GM21723 (cell line): Measurements from ENCODE around the gene USP48.
"Not testable (repeated sequence)": the region's sequence is repeated elsewhere in the genome, so short reads cannot be mapped to it uniquely, and the experiment has no call there.

Experiments used
- ATAC-seq: cut with Tn5 transposase; IDR thresholded peaks from one replicate; pipeline ENCODE4 v1.9.1; 2021; ENCODE audit warnings: mild to moderate bottlenecking, moderate library complexity; ENCODE audit not compliant: unreplicated experiment

The USP48 gene

GRCh38 chr1:21782868-21783678 is at the start of gene USP48:
Gene USP48, minus strand, starts transcription at chr1:21783149. Its CDS starts 192 bp downstream, at chr1:21782957.
- peak; percentile 71 for ATAC-seq

- ATAC-seq, result no peak
Measured at GRCh38 chr1:21831454-21831970, 48.6 kb upstream of the USP48 start.

GRCh38 chr1:21830792-21831453 is 48.0 kb upstream of the USP48 start:
- ATAC-seq, result no peak

- no peak for ATAC-seq
Measured at GRCh38 chr1:21829294-21829693, 46.3 kb upstream of the USP48 start.

- no peak for ATAC-seq
Measured at GRCh38 chr1:21828506-21829210, 45.7 kb upstream of the USP48 start.

- ATAC-seq, result no peak
Measured at GRCh38 chr1:21828075-21828474, 45.1 kb upstream of the USP48 start.

GRCh38 chr1:21827141-21827679 is 44.3 kb upstream of the USP48 start:
- no peak for ATAC-seq

- ATAC-seq, result not testable (repeated sequence)
Measured at GRCh38 chr1:21826694-21827093, 43.7 kb upstream of the USP48 start.

GRCh38 chr1:21825393-21825792 is 42.4 kb upstream of the USP48 start:
- no peak for ATAC-seq

GRCh38 chr1:21824926-21825325 is 42.0 kb upstream of the USP48 start:
- ATAC-seq, result no peak

GRCh38 chr1:21823980-21824702 is 41.2 kb upstream of the USP48 start:
- ATAC-seq, result no peak

- no peak for ATAC-seq
Measured at GRCh38 chr1:21823206-21823979, 40.4 kb upstream of the USP48 start.

GRCh38 chr1:21822349-21822748 is 39.4 kb upstream of the USP48 start:
- no peak for ATAC-seq

- ATAC-seq, result no peak
Measured at GRCh38 chr1:21821385-21822019, 38.6 kb upstream of the USP48 start.

GRCh38 chr1:21820597-21821232 is 37.8 kb upstream of the USP48 start:
- no peak for ATAC-seq

- ATAC-seq, result no peak
Measured at GRCh38 chr1:21818656-21819055, 35.7 kb upstream of the USP48 start.

- ATAC-seq, result no peak
Measured at GRCh38 chr1:21816602-21817302, 33.8 kb upstream of the USP48 start.

GRCh38 chr1:21815724-21816321 is 32.9 kb upstream of the USP48 start:
- ATAC-seq, result peak; percentile 49
